ENCODE results near the gene TRIOBP. TPM values are rescaled to one million over a fixed set of nuclear protein-coding genes. Genes with fewer than 3 reads are reported as not detected.

TRIOBP gene
- polyA plus RNA-seq, 1 donor (not counting 4 experiments of a cell fraction or from before 2014, with no cell fraction given) = 22.2 TPM

DNA sequence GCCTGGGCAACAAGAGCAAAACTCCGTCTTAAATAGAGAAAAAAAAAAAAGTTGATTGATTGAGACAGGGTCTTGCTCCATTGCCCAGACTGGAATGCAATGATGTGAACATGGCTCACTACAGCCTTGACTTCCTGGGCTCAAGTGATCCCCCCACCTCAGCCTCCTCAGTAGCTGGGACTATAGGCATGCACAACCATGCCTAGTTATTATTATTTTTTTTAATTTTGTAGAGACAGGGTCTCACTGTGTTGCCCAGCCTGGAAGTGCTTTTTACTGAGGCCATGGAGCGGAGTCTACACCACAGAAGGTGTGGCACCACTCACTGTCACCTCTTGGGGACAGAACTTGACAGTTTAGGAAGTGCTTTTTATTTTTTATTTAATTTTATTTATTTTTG is 17.8 kb downstream of the TRIOBP start:
- Histone ChIP-seq H3K27me3 (ENCODE audit: control insufficient read depth, extremely low read depth, insufficient read depth, low read length) (no peaks in the 10 kb centered on the region), H3K4me3 (ENCODE audit: control insufficient read depth in 2 of 3, extremely low read depth in 1 of 3, insufficient read depth in 2 of 3, low read depth in 1 of 3, low read length in 3 of 3) (no peak overlapping the region)
- dilution Hi-C loops (cut with MboI; ENCODE audit: extremely low pct_ligation_motif_present, low sequenced_read_pairs) = no loop called here

DNA sequence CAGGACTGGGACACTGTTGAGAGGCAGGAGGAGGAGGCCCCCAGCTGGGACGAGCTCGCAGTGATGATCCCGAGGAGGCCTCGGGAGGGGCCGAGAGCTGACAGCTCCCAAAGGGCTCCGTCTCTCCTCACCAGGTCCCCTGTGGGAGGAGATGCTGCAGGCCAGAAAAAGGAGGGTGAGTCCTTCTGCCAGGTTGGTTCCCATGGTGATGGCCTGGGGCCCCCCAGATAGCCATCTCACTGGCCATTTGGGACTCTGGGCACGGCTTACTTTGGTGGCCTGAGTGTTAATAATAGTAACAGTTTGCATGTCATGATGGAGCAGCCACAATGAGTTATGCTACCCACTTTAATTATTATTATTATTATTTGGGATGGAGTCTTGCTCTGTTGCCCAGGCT is 18.9 kb downstream of the TRIOBP start:
- no peaks in the 10 kb centered on the region for H3K79me2 ChIP-seq (ENCODE audit: control insufficient read depth, insufficient read depth, low read length)
- FAIRE-seq (no peak), DNase-seq (ENCODE audit: low read depth, low spot score) (no peak)
- peaks cover 11% of the 10 kb centered on the region for H3K4me1 ChIP-seq (ENCODE audit: control insufficient read depth, extremely low read depth, insufficient read depth, low read length)
- dilution Hi-C loops (cut with MboI; ENCODE audit: extremely low pct_ligation_motif_present, low sequenced_read_pairs) = no loop called here
- H4K20me1 ChIP-seq (ENCODE audit: control insufficient read depth, extremely low read depth, insufficient read depth, low read length) = no peaks in the 10 kb centered on the region
- H3K4me2 ChIP-seq (ENCODE audit: control insufficient read depth, extremely low read depth, insufficient read depth, low read depth, low read length) = no peak overlapping the region
- no peaks in the 10 kb centered on the region for H3K27me3 ChIP-seq (ENCODE audit: control insufficient read depth, extremely low read depth, insufficient read depth, low read length)
- no peaks in the 10 kb centered on the region for H3K9me3 ChIP-seq (ENCODE audit: control insufficient read depth, low read depth, low read length)
- TF ChIP-seq EZH2 (IDR thresholded peaks at IDR 0.05; ENCODE audit: low read length) (no peak), CTCF (optimal IDR thresholded peaks at IDR 0.05 in 1 of 3, IDR thresholded peaks at IDR 0.05 in 1 of 3, conservative IDR thresholded peaks at IDR 0.05 in 1 of 3; ENCODE audit: extremely low read depth in 1 of 3, insufficient read depth in 2 of 3, low read length in 3 of 3) (no peak)
- H3K9me1 ChIP-seq (ENCODE audit: control insufficient read depth, extremely low read depth, insufficient read depth, low read length) = no peaks in the 10 kb centered on the region
- H3K36me3 ChIP-seq (ENCODE audit: control insufficient read depth in 2 of 2, extremely low read depth in 1 of 2, insufficient read depth in 2 of 2, low read length in 2 of 2) = peaks cover 0 to 2% of the 10 kb centered on the region in 2 experiments
- H3K9ac ChIP-seq (ENCODE audit: control insufficient read depth, extremely low read depth, insufficient read depth, low read length) = no peak overlapping the region
- no peak overlapping the region for H3K27ac ChIP-seq (ENCODE audit: control insufficient read depth, insufficient read depth, low read length)
- H3K4me3 ChIP-seq (ENCODE audit: control insufficient read depth in 2 of 3, extremely low read depth in 1 of 3, insufficient read depth in 2 of 3, low read depth in 1 of 3, low read length in 3 of 3) = no peak overlapping the region
- no peak overlapping the region for H2AFZ ChIP-seq (ENCODE audit: control insufficient read depth, low read length)

More for the DNA sequence above, 17.8 kb downstream of the TRIOBP start:
- H2AFZ ChIP-seq (ENCODE audit: control insufficient read depth, low read length) = no peak overlapping the region
- FAIRE-seq = no peak
- TF ChIP-seq EZH2 (IDR thresholded peaks at IDR 0.05; ENCODE audit: low read length) = no peak
- TF ChIP-seq CTCF (optimal IDR thresholded peaks at IDR 0.05 in 1 of 3, IDR thresholded peaks at IDR 0.05 in 1 of 3, conservative IDR thresholded peaks at IDR 0.05 in 1 of 3; ENCODE audit: extremely low read depth in 1 of 3, insufficient read depth in 2 of 3, low read length in 3 of 3) = no peak
- no peak overlapping the region for H3K9ac ChIP-seq (ENCODE audit: control insufficient read depth, extremely low read depth, insufficient read depth, low read length)
- peaks cover 11% of the 10 kb centered on the region for H3K4me1 ChIP-seq (ENCODE audit: control insufficient read depth, extremely low read depth, insufficient read depth, low read length)
- no peak overlapping the region for H3K4me2 ChIP-seq (ENCODE audit: control insufficient read depth, extremely low read depth, insufficient read depth, low read depth, low read length)
- H3K9me3 ChIP-seq (ENCODE audit: control insufficient read depth, low read depth, low read length) = no peaks in the 10 kb centered on the region
- no peak for DNase-seq (ENCODE audit: low read depth, low spot score)
- H3K27ac ChIP-seq (ENCODE audit: control insufficient read depth, insufficient read depth, low read length) = no peak overlapping the region
- H4K20me1 ChIP-seq (ENCODE audit: control insufficient read depth, extremely low read depth, insufficient read depth, low read length) = no peaks in the 10 kb centered on the region
- no peaks in the 10 kb centered on the region for H3K9me1 ChIP-seq (ENCODE audit: control insufficient read depth, extremely low read depth, insufficient read depth, low read length)
- H3K79me2 ChIP-seq (ENCODE audit: control insufficient read depth, insufficient read depth, low read length) = no peaks in the 10 kb centered on the region
- peaks cover 0 to 2% of the 10 kb centered on the region in 2 experiments for H3K36me3 ChIP-seq (ENCODE audit: control insufficient read depth in 2 of 2, extremely low read depth in 1 of 2, insufficient read depth in 2 of 2, low read length in 2 of 2)
